Activated effector memory CD4-positive, alpha-beta T cell treated with Interleukin-2 at 50 U/mL for 16 hours (primary cell): ENCODE data around the gene AMER3.

Experiments used
- DNase-seq: peaks from one replicate; pipeline ENCODE4 v3.0.0-alpha.2; 2020

Gene AMER3

GRCh38 chr2:130786076-130786475 is 30.7 kb downstream of the AMER3 start:
- no peak for DNase-seq

GRCh38 chr2:130787841-130788240 is 32.5 kb downstream of the AMER3 start:
- DNase-seq, result no peak

- DNase-seq, result no peak
These were observed 35.0 kb downstream of the AMER3 start for GRCh38 chr2:130790312-130790711.

GRCh38 chr2:130790804-130791616 is 35.7 kb downstream of the AMER3 start:
- DNase-seq, result no peak

- DNase-seq, result no peak
These were observed 36.2 kb downstream of the AMER3 start for GRCh38 chr2:130791617-130791939.

- no peak for DNase-seq
These were observed 40.1 kb downstream of the AMER3 start for GRCh38 chr2:130795431-130795830.

- DNase-seq, result no peak
These were observed 41.0 kb downstream of the AMER3 start for GRCh38 chr2:130796290-130796689.

GRCh38 chr2:130797493-130798435 is 42.4 kb downstream of the AMER3 start:
- DNase-seq, result peak; percentile 84

GRCh38 chr2:130798472-130799218 is 43.3 kb downstream of the AMER3 start:
- no peak for DNase-seq

- no peak for DNase-seq
These were observed 44.0 kb downstream of the AMER3 start for GRCh38 chr2:130799295-130799694.

GRCh38 chr2:130805613-130806012 is 50.3 kb downstream of the AMER3 start:
- DNase-seq, result no peak

GRCh38 chr2:130806370-130806769 is 51.0 kb downstream of the AMER3 start:
- no peak for DNase-seq

GRCh38 chr2:130807659-130808385 is 52.5 kb downstream of the AMER3 start:
- no peak for DNase-seq

- DNase-seq, result no peak
These were observed 53.3 kb downstream of the AMER3 start for GRCh38 chr2:130808482-130809268.

GRCh38 chr2:130810490-130810889 is 55.1 kb downstream of the AMER3 start:
- DNase-seq, result no peak

GRCh38 chr2:130813722-130814121 is 58.4 kb downstream of the AMER3 start:
- DNase-seq, result no peak

GRCh38 chr2:130814931-130815680 is 59.8 kb downstream of the AMER3 start:
- DNase-seq, result no peak
